LNCaP clone FGC (cell line): ENCODE results near the gene MANBA.

Source experiments
- DNase-seq: peaks from one replicate; pipeline ENCODE4 v3.0.0-alpha.2; 2011; ENCODE audit warnings: low read depth
- H3K4me3 ChIP-seq: 2 replicates; pipeline ENCODE4 v1.5.1; 2011; ENCODE audit warnings: mild to moderate bottlenecking, low read depth, low read length, control low read depth
- TF ChIP-seq, protein P1 (sequence below): IDR thresholded peaks from 2 replicates; pipeline ENCODE4 v1.5.1; 2012; ENCODE audit warnings: mild to moderate bottlenecking; ENCODE audit not compliant: control insufficient read depth, insufficient read depth; ENCODE audit errors: extremely low read depth

Gene MANBA

DNA sequence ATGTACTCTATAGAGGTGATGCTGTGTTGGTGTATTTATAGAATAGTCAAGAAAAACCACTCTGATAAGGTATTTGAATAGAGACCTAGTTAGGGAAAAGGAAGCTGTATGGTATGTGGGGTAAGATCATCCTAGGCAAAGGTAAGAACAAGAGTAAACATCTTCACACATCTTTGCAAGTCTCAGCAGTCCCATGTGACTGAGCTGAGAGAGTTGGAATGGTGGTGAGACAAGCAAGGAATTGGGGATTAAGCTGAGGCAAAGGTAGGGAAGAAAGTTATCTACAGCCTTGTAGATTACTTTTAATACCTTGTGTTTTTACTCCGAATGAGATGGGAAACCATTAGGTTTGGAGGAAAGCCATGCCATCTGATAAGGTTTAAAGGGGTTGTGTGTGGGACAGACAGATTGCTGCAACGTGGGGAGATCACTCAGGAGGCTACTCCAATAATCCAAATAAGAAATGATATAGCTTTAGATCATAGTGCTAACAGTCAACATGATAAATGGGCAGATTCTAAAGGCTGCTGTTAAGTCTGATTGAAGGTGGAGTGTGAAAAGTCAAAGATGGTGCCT is 31.7 kb upstream of the MANBA start:
- TF ChIP-seq, protein P1, sequence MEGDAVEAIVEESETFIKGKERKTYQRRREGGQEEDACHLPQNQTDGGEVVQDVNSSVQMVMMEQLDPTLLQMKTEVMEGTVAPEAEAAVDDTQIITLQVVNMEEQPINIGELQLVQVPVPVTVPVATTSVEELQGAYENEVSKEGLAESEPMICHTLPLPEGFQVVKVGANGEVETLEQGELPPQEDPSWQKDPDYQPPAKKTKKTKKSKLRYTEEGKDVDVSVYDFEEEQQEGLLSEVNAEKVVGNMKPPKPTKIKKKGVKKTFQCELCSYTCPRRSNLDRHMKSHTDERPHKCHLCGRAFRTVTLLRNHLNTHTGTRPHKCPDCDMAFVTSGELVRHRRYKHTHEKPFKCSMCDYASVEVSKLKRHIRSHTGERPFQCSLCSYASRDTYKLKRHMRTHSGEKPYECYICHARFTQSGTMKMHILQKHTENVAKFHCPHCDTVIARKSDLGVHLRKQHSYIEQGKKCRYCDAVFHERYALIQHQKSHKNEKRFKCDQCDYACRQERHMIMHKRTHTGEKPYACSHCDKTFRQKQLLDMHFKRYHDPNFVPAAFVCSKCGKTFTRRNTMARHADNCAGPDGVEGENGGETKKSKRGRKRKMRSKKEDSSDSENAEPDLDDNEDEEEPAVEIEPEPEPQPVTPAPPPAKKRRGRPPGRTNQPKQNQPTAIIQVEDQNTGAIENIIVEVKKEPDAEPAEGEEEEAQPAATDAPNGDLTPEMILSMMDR = no peak
- no peak for DNase-seq

DNA sequence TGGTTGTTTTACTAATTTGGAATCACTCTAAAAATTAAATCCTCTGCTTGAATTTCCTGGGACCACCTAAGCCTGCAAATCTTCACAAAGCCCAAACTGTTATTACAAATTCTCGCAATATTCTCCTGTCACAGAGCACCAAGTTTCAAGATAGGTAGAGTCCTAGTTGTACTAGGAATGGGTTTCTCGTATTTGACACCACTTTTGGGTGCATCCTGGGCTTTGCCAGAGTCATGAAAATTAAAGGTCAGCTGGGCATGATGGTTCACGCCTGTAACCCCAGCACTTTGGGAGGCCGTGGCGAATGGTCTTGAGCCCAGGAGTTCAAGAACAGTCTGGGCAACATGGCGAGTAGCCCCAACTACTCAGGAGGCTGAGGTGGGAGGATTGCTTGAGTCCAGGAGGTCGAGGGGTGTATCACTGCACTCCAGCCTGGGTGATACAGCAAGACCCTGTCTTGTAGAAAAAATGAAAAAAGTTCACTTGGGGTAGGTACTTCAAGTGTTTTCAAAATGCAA is 30.6 kb upstream of the MANBA start:
- no peak overlapping the region for H3K4me3 ChIP-seq
- no peak for DNase-seq
- TF ChIP-seq, protein P1 = no peak

More for the DNA sequence above, 31.7 kb upstream of the MANBA start:
- H3K4me3 ChIP-seq = no peak overlapping the region

DNA sequence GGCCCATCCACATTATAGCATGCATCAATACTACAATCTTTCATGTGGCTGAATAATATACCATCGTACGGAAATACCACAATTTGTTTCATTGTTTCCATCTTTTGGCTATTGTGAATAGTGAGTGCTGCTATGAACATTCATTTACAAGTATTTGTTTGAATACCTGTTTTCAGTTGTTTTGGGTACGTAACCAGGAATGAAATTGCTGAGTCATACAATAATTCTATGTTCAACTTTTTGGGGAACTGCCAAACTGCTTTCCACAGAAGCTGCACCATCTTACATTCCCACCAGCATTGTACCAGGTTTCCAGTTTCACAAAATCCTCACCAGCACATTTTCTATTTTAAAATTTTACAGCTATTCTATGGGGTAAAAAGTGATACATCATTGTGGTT is 28.5 kb upstream of the MANBA start:
- TF ChIP-seq, protein P1 = no peak
- H3K4me3 ChIP-seq = no peak overlapping the region
- no peak for DNase-seq

DNA sequence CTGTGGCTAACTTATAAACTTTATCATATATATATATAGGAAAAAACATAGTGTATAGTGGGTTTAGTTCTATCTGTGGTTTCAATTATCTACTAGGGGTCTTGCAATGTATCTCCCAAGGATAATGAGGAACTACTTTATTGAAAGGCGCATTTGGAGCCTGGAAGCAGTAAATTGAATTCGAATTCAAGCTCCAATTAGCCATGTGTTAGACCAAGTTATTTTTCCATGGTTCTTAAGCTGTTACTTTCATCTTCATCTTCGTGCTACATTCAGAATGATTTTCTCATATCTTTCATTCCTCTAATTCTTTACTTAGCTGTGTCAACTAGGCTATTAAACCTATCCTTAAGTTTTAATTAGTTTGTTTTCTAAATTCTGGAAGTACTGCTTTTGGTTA is 27.2 kb upstream of the MANBA start:
- H3K4me3 ChIP-seq = no peak overlapping the region
- TF ChIP-seq, protein P1 = no peak

DNA sequence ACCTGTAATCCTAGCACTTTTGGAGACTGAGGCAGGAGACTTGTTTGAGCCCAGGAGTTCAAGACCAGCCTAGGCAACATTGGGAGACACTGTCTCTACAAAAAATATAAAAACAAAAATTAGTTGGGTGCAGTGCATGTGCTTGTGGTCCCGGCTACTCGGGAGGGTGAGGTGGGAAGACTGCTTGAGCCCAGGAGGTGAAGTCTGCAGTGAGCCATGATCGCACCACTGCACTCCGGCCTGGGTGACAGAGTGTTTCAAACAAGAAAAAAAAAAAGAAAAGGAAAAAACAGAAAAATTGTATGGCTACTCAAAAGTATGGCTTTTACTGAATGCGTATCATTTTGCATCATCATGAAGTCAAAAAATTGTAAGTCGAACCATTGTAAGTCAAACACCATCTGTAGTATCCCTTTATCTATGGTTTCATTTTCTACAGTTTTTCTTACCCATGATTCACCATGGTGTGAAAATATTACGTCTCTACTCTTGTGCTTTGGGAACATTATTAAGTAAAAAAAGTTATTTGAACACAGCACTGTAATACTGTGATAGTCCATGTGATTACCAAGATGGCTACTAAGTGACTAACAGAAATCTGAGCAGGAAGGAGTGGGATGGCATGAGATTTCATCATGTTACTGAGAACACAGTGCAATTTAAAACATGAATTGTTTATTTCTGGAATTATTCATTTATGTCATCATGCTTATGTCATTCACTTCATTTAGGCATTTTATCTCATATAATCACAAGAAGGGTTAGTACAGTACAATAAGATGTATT is 26.5 kb upstream of the MANBA start:
- DNase-seq = no peak
- no peak overlapping the region for H3K4me3 ChIP-seq
- TF ChIP-seq, protein P1 = no peak

More for the DNA sequence above, 27.2 kb upstream of the MANBA start:
- DNase-seq = no peak

DNA sequence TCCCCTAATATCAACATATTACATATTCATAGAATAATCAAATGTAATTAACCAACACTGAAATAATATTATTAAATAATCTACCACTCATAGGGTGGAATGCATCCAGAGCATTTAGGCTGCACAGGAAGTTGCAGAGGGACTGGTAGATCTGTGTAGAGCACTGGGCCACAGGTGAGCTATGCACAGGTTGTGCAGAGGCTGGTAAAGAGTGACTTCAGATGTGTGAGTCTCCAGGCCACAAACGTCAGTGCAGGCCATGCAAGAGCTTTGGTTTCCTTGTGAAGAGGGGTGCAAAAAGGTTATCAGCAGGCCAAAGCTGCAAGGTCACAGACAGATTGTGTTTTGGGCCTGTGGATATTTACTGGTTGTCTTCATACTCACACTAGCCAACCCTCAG is 25.5 kb upstream of the MANBA start:
- TF ChIP-seq, protein P1 = no peak
- DNase-seq = no peak
- H3K4me3 ChIP-seq = no peak overlapping the region

DNA sequence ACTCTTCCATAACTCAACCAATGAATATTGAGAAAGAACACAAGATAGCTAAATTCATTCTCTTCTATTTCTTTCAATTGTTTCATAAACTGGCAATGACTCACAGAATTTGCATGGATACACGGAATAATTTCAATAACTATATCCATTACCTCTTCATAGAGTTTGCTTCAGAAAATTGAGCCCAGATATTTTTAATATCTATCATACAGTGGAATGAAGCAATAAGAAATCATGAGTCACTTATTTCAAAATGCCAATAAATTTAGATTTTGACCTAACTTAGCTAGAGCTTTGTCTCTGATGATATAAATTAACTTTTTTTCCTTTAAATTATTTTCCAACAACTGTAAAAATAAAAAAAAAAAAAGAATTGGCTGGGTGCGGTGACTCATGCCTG is 22.2 kb upstream of the MANBA start:
- DNase-seq = no peak

More for the DNA sequence above, 22.2 kb upstream of the MANBA start:
- TF ChIP-seq, protein P1 = no peak
- no peak overlapping the region for H3K4me3 ChIP-seq
